ENCODE measurements around the gene IPO9.

Gene IPO9

DNA sequence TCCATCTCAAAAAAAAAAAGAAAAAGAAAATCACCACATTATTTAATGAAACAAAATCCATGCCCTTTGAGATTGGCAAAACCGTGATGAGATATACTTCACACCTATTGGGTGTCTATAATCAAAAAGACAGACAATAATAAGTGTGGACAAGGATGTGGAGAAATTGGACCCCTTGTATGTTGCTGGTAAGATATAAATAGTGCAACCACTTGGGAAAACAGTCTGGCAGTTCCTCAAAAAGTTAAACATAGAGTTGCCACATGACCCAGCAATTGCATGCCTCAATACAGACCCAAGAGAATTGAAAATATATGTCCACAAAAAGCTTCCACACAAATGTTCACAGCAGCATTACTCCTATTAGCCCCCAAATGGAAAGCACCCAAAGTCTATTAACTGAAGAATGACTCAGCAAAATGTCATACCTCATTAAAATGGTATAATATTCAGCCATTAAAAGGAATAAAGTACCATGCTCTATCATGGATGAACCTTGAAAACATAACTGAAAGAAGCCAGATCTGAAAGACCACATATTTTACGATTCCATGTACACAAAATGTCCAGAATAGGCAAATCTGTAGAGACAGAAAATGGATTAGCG lies 93.1 kb downstream of the IPO9 start:
- Histone ChIP-seq H3K9ac (ENCODE audit: low read depth, low read length) (no peak overlapping the region), H3K36me3 (ENCODE audit: insufficient read depth, low read length) (no peaks in the 10 kb centered on the region), H4K20me1 (ENCODE audit: insufficient read depth, low read length) (no peaks in the 10 kb centered on the region), H3K4me1 (ENCODE audit: insufficient read depth, low read length) (no peaks in the 10 kb centered on the region), H2AFZ (ENCODE audit: low read depth, low read length) (no peak overlapping the region), H3K4me3 (ENCODE audit: low read depth in 1 of 2, low read length in 2 of 2) (no peak overlapping the region), H3K9me3 (ENCODE audit: insufficient read depth, low read length, severe bottlenecking) (no peaks in the 10 kb centered on the region), H3K27ac (ENCODE audit: low read length) (no peak overlapping the region), H3K4me2 (ENCODE audit: insufficient read depth, low read length) (no peak overlapping the region), H3K79me2 (ENCODE audit: insufficient read depth, low read length) (no peaks in the 10 kb centered on the region), H3K27me3 (ENCODE audit: insufficient read depth, low read length, poor library complexity) (peaks cover 6% of the 10 kb centered on the region)
- ATAC-seq (ENCODE audit: insufficient read depth, low read depth) (no peak), DNase-seq (no peak)
- TF ChIP-seq, protein P1, sequence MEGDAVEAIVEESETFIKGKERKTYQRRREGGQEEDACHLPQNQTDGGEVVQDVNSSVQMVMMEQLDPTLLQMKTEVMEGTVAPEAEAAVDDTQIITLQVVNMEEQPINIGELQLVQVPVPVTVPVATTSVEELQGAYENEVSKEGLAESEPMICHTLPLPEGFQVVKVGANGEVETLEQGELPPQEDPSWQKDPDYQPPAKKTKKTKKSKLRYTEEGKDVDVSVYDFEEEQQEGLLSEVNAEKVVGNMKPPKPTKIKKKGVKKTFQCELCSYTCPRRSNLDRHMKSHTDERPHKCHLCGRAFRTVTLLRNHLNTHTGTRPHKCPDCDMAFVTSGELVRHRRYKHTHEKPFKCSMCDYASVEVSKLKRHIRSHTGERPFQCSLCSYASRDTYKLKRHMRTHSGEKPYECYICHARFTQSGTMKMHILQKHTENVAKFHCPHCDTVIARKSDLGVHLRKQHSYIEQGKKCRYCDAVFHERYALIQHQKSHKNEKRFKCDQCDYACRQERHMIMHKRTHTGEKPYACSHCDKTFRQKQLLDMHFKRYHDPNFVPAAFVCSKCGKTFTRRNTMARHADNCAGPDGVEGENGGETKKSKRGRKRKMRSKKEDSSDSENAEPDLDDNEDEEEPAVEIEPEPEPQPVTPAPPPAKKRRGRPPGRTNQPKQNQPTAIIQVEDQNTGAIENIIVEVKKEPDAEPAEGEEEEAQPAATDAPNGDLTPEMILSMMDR (IDR thresholded peaks at IDR 0.05; ENCODE audit: borderline replicate concordance, extremely low read depth, low read length, poor library complexity, severe bottlenecking) = no peak
- TF ChIP-seq EZH2 (IDR thresholded peaks at IDR 0.05; ENCODE audit: borderline replicate concordance, low read depth, low read length, severe bottlenecking) = no peak

DNA sequence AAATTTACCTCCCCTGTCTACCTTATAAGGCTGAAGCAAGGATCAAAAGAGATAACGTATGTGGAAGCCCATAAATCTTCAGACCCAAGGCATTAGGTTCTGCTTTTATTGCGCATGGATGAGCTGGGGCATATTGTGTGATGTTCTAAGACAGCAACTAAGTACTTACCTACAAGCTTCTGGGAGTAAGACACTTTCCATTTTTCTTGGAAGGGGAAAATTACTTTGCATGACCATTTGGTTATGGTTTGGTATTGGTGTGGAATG lies 96.3 kb downstream of the IPO9 start:
- no peak for DNase-seq
- Histone ChIP-seq H3K4me2 (ENCODE audit: insufficient read depth, low read length) (no peak overlapping the region), H3K27ac (ENCODE audit: low read length) (no peak overlapping the region), H3K9ac (ENCODE audit: low read depth, low read length) (no peak overlapping the region), H2AFZ (ENCODE audit: low read depth, low read length) (no peak overlapping the region), H3K79me2 (ENCODE audit: insufficient read depth, low read length) (no peaks in the 10 kb centered on the region), H3K4me1 (ENCODE audit: insufficient read depth, low read length) (no peaks in the 10 kb centered on the region), H3K4me3 (ENCODE audit: low read depth in 1 of 2, low read length in 2 of 2) (no peak overlapping the region), H4K20me1 (ENCODE audit: insufficient read depth, low read length) (no peaks in the 10 kb centered on the region), H3K9me3 (ENCODE audit: insufficient read depth, low read length, severe bottlenecking) (no peaks in the 10 kb centered on the region), H3K27me3 (ENCODE audit: insufficient read depth, low read length, poor library complexity) (peaks cover 5% of the 10 kb centered on the region), H3K36me3 (ENCODE audit: insufficient read depth, low read length) (no peaks in the 10 kb centered on the region)
- TF ChIP-seq, protein P1 (IDR thresholded peaks at IDR 0.05; ENCODE audit: borderline replicate concordance, extremely low read depth, low read length, poor library complexity, severe bottlenecking) = no peak
- no peak for TF ChIP-seq EZH2 (IDR thresholded peaks at IDR 0.05; ENCODE audit: borderline replicate concordance, low read depth, low read length, severe bottlenecking)
- ATAC-seq (ENCODE audit: insufficient read depth, low read depth) = no peak

DNA sequence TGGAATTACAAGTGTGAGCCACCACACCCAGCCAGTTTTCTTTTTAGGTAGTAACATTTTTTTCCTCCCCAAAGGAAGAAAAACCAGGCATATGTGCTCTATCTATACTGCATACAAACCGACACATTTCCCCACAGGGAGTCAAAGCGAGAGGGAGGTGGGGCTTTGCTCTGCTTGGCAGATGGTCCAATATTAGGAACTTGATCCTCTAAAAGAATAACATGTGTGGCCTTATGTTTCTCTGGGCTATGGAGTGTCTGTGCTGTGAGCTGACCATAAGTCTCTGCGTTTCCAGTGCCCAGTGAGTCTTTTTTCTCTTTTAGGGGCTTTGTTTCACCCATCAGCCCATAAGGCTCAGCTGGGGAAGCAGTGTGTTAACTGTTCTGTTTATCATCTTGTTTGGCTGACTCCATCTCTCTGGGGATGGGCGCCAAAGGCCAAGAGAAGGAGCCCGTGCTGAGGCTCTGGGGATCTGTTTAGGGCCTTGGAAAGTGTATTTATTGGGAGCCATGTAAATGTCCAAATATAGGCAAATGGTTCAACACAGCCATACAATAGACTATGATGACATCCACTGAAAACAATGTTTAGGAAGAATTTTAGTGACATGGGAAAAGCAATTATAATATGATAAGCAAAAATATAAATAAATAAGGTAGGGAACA lies 97.2 kb downstream of the IPO9 start:
- Histone ChIP-seq H3K4me3 (ENCODE audit: low read depth in 1 of 2, low read length in 2 of 2) (no peak overlapping the region), H3K9ac (ENCODE audit: low read depth, low read length) (no peak overlapping the region)
- ATAC-seq (ENCODE audit: insufficient read depth, low read depth) = no peak

More for the DNA sequence above, 97.2 kb downstream of the IPO9 start:
- H3K79me2 ChIP-seq (ENCODE audit: insufficient read depth, low read length) = no peaks in the 10 kb centered on the region
- TF ChIP-seq EZH2 (IDR thresholded peaks at IDR 0.05; ENCODE audit: borderline replicate concordance, low read depth, low read length, severe bottlenecking) = no peak
- TF ChIP-seq, protein P1 (IDR thresholded peaks at IDR 0.05; ENCODE audit: borderline replicate concordance, extremely low read depth, low read length, poor library complexity, severe bottlenecking) = no peak
- H3K9me3 ChIP-seq (ENCODE audit: insufficient read depth, low read length, severe bottlenecking) = no peaks in the 10 kb centered on the region
- H2AFZ ChIP-seq (ENCODE audit: low read depth, low read length) = no peak overlapping the region
- no peak for DNase-seq
- H3K4me1 ChIP-seq (ENCODE audit: insufficient read depth, low read length) = no peaks in the 10 kb centered on the region
- no peaks in the 10 kb centered on the region for H4K20me1 ChIP-seq (ENCODE audit: insufficient read depth, low read length)
- H3K27me3 ChIP-seq (ENCODE audit: insufficient read depth, low read length, poor library complexity) = peaks cover 12% of the 10 kb centered on the region
- no peak overlapping the region for H3K27ac ChIP-seq (ENCODE audit: low read length)
- no peak overlapping the region for H3K4me2 ChIP-seq (ENCODE audit: insufficient read depth, low read length)
- H3K36me3 ChIP-seq (ENCODE audit: insufficient read depth, low read length) = no peaks in the 10 kb centered on the region

Data from DND-41 (cell line).